Measurements from ENCODE around the gene LRRK2.
"Not testable (repeated sequence)": the region's sequence is repeated elsewhere in the genome, so short reads cannot be mapped to it uniquely, and the experiment has no call there.

The LRRK2 gene

DNA sequence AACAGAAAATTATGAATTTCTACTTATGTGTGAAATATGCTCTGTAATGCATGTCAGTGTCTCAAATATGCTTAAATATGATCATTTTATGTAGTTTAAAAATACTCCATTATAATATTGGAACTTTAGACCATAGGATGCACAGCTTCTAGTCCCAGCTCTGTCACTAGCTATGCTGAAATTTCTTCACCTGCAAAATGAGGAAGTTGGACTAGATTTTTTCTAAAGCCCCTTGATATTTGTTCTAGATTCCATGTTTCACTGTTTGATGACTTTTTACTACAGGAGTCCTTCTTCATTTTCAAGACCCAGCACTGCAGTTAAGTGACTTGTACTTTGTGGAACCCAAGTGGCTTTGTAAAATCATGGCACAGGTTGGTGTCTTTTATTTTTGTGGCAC is 90.1 kb downstream of the LRRK2 start:
- DNase-seq (ENCODE audit: low read depth in 2 of 2) = no peak

DNA sequence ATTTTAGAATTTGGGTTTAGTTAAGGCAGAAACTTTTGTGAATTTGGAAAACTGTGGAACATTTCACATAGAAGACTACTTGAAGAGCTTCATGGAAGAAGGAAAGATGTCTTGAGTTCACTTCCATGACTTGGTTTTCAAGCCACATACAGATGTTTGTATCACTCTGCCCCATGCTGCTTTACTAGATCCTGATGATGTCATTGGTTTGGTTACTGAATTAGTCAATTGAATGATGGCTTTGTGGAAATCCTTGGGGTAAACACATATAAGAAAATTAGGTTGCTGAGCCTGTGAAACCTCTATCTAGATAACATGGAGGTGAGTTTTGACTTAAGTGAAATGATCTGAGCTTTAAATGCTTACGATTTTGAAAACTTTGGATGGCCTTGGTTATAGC is 90.6 kb downstream of the LRRK2 start:
- DNase-seq (ENCODE audit: low read depth in 2 of 2) = no peak

DNA sequence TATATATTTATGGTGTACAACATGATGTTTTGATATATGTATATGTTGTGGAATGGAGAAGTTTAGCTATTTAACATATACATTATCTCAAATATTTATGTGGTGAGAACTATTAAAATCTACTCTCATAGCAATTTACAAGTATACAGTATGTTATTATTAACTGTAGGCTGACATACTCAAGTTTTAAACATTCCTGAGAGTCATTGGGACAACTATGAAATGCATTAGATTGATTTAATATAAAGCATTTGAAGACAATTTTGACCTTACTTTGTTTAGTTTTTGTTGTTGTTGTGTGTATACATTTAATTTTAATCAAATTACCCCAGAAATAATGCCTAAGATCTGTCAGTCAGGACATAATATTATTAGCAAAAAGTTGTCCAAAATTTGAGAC is 99.5 kb downstream of the LRRK2 start:
- no peak for DNase-seq (ENCODE audit: low read depth in 2 of 2)

DNA sequence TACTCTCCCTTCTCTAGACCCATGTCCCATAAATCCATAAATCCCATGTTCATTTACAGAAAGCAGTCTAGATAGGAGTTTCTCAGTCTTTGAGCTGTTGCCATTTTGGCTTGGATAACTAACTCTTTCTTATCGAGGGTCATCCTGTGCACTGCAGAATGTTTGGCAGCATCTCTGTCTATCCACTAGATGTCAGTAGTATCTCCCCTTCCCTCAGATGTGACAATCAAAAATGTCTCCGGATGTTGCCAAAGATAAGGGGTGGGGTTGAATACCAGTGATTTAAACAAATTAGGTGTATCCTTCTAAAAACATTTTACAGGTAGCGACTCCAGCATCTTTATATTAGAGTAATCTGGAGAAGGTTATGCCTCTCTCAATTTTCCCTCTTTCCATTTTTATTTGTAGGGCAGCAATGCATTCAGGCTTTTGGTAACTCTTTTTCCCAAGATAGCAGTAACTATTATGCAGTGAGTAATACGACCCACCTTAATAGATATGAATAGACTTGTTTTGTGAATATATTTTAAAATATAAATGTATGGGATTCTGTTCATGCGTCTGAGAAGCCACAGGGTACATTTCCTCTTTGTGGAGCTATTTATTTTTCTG is 100.7 kb downstream of the LRRK2 start:
- no peak for DNase-seq (ENCODE audit: low read depth in 2 of 2)

DNA sequence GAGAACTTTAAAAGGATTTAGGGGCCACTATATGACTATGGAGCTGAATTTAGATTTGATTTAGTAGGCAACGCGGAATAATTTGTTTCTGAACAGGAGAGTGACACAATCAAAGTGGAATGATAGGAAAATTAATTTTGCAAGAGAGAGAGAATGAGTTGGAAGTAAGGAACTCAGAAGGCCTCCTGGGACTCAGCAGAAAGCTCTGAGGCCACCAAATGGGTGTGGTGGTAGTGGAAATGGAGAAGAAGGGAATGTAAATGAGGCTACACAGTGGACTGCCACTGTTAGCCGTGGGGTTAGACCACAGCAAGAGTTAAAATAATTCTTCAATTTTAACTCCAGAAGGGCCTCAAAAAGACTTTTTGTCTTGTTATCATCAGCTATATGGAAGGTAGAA is 102.7 kb downstream of the LRRK2 start:
- DNase-seq (ENCODE audit: low read depth in 2 of 2) = no peak

DNA sequence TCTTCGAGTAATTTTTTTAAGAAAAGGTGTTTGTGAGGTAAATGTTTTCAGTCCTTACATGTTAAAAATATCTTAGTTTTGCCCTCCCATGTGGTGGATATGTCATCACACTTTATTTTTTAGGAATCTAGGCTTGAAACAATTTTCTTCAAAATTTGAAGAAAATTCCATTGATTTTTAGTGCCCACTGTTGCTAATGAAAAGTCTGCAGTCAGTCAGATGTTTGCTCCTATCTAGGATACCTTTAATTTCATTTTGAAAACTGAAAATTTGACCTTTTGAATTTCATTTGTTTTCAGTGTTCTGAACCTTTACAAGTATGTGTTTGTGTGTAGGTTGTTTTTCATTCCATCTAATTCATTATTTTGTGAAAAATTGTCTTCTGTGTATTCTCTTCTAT is 105.4 kb downstream of the LRRK2 start:
- DNase-seq (ENCODE audit: low read depth in 2 of 2) = no peak

DNA sequence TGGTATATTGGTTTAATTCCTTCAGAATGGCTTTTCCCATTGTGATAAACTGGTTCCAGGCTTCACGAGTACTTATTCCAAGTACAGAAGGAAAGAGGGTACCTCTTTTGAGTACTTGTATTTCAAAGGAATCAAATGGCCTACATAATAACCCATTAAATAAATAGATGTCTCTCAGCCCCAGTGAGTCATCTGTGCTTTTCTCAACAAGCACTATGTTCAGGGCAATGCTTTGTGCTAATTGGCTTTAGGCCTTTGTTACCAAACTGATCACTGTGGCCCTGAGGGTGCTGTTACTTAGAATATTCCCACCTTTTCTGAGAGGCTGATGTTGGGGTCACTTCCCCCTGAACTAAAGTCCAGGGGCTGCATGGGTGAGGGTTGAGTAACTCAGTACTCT is 107.1 kb downstream of the LRRK2 start:
- no peak for DNase-seq (ENCODE audit: low read depth in 2 of 2)

GRCh38 chr12:40335991-40336390 is 111.2 kb downstream of the LRRK2 start:
- DNase-seq (ENCODE audit: low read depth in 2 of 2) = no peak

DNA sequence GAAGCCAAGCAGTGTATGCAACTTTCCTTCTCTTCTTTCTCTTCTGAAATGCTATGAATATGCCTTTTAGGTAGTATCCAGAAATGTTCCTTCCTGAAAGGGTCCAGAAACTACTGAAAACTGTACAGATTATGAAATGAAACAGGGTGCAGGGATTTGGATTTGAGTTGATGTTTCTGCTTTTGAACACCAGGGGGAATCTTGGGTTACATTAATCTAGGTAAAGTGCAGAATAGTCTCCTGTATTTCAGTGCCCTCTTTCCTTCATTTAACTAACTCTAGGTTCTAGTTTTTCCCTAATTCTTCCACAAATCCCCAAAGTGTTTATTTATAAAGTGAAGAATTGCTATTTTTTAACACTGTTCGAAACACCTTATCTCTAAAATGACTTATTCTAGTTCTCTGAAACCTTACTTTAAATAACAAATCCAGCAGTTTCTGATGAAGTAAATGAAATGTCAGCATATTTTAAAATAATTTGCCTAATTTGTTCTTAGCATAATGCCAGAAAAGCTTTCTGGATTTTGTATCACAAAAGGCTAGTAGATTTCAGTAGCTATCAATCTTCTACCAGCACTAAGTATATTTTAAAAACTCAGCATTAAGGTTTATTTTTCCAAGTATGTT is 111.9 kb downstream of the LRRK2 start:
- DNase-seq (ENCODE audit: low read depth in 2 of 2) = no peak

GRCh38 chr12:40338071-40338470 is 113.3 kb downstream of the LRRK2 start:
- no peak for DNase-seq (ENCODE audit: low read depth in 2 of 2)

DNA sequence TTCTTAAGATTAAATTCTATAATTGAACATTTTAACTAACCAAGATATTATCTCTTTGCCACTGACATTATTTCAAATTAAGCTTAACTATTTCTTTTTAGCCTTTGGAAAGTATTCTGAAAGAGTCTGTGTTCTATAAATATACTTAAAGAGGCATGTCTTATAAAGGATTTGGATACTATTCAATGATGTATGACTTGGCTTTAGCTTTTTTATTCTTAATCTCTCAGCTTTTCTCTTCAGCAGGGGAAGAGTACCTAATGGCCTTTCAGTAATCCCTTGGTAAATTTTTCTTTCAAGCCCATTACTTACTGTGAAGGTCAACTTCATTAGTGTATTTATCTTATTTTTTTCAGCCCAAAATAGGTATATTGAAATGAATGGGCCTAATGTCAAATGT is 113.8 kb downstream of the LRRK2 start:
- DNase-seq (ENCODE audit: low read depth in 2 of 2) = no peak

- no peak for DNase-seq (ENCODE audit: low read depth in 2 of 2)
Measured at GRCh38 chr12:40342010-40342409, 117.2 kb downstream of the LRRK2 start.

- DNase-seq (ENCODE audit: low read depth in 2 of 2) = no peak
Measured at GRCh38 chr12:40343124-40343523, 118.3 kb downstream of the LRRK2 start.

- no peak for DNase-seq (ENCODE audit: low read depth in 2 of 2)
Measured at GRCh38 chr12:40344312-40344711, 119.5 kb downstream of the LRRK2 start.

DNA sequence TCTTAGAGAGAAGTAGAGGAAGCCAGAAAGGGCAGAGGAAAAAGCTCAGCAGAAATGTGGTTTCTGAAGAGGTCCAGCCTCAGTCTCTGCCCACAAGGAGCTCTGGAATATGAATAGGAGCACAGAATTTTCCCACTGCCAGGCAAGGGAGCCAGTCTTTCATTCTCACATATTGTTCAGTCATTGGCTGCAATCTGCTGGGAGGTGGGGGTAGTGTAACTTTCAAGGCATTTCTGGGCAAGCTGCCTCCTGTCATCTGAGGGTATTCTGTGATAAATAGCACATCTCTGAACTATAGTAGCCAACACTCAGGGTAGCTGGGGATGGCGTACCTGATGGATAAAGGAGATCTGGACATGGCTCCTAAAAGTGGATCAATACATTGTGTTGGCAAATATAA is 127.2 kb downstream of the LRRK2 start:
- no peak for DNase-seq (ENCODE audit: low read depth in 2 of 2)

DNA sequence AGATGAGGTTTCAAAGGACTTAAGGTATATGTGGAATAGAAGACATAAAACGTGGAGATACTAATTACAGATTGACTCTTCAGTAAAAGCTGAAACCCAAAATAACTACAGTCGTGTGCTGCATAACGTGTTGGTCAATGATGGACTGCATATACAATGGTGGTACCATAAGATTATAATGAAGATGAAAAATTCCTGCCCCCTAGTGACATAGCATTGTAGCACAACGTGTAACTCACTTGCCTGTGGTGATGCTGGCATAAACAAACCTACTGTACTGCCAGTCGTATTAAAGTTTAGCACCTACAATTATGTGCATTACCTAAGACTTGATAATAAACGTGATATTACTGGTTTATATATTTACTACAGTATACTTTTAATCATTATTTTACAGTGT is 150.3 kb downstream of the LRRK2 start:
- DNase-seq (ENCODE audit: low read depth in 2 of 2) = no peak

DNA sequence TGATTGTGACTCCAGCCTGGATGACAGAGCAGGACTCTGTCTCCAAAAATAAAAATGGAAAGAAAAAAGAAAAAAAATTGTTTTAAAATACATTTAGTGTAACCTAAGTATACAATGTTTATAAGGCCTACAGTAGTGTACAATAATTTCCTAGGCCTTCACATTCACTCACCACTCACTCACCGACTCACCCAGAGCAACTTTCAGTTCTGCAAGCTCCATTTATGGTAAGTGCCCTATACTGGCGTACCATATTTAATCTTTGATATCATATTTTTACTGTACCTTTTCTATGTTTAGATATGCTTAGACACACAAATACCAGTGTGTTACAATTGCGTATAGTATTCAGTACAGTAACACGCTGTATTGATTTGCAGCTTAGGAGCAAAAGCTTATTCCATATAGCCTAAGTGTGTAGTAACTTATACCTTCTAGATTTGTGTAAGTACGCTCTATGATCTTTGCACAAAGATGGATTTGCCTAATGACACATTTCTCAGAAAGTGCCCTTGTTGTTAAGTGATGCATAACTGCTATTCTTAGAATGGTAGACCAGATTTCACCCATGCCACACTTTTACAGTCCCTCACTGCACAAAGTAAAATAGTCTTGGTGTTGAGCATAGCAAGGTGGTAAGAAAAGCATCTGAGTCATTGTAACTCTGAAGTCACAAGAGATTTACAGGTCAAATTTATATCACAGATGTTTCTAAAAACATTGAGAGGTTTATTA is 151.9 kb downstream of the LRRK2 start:
- DNase-seq (ENCODE audit: low read depth in 2 of 2) = no peak

DNA sequence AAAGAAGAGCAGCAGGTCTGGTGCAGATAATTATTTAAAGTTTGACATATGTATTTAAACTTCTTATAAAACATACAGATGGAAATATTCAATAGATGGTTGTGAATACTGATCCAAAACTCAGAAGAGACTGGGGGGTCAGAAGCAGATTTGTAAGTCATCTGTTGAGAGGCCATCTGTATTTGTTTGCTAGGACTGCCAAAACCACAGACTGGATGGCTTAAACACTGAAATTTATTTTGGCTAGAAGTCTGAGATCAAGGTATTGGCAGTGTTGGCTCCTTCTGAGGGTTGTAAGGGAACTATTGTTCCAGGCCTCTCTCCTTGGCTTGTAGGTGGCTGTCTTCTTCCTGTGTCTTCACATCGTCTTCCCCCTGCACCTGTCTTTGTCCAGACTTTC is 153.9 kb downstream of the LRRK2 start:
- no peak for DNase-seq (ENCODE audit: low read depth in 2 of 2)

DNA sequence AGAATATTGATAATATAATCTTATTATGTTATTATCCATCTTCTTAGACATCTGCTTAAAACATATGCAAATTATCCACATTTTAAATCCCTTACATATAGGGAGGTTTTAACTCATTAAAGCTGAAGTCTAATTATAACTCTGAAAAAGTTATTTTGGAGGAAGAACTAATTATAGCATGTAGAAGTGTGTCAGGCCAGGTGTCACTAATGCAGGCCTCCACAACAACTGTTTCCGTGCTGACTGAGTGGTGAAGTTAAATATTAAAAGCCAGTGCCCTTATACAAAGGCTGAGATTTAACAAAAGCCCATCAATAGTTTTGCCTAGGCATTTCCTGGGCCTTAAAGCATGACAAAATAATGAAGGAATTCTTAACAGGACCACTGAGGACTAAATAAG is 157.4 kb downstream of the LRRK2 start:
- no peak for DNase-seq (ENCODE audit: low read depth in 2 of 2)

DNA sequence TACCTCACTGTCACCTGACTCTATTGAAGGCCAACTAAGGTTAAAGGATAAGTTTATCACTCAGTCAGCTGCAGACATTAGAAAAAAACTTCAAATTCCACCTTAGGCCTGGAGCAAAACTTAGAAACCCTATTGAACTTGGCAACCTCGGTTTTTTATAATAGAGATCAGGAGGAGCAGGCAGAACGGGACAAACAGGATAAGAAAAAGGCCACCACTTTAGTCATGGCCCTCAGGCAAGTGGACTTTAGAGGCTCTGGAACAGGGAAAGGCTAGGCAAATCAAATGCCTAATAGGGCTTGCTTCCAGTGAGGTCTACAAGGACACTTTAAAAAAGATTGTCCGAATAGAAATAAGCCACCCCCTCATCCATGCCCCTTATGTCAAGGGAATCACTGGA is 162.5 kb downstream of the LRRK2 start:
- DNase-seq (ENCODE audit: low read depth in 2 of 2) = not testable (repeated sequence)

- DNase-seq (ENCODE audit: low read depth in 2 of 2) = no peak
Measured at GRCh38 chr12:40390980-40391379, 166.2 kb downstream of the LRRK2 start.

DNA sequence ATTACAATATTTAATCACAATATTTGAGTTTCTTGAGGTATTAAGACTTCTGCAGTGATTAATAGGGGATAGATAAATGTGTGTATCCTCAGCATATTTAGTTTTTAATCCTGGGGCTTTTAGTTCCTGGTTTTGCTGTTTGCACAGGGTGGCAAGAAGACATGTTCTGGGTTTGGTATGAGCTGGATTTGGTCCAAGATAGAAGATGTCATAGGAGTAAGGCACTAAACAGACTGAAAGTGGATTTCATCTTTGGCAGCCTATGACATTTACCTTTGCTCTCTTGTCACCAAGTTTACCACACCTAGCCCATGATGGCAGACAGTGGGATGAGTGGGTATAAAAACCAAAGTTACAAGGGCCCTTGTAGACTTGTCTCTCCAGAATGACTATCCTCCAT is 168.2 kb downstream of the LRRK2 start:
- no peak for DNase-seq (ENCODE audit: low read depth in 2 of 2)

GRCh38 chr12:40399656-40400055 is 174.9 kb downstream of the LRRK2 start:
- no peak for DNase-seq (ENCODE audit: low read depth in 2 of 2)
